Effector memory CD4-positive, alpha-beta T cell (primary cell): ENCODE results near the gene WDR59.
"Not testable (repeated sequence)": the region's sequence is repeated elsewhere in the genome, so short reads cannot be mapped to it uniquely, and the experiment has no call there.

Experiments used
- DNase-seq, 3 donors: peaks; one replicate each; pipeline ENCODE4 v3.0.0-alpha.2; 2020
- H3K27ac ChIP-seq: 2 replicates; pipeline ENCODE4 v1.7.0; 2013; ENCODE audit warnings: mild to moderate bottlenecking, low read length, moderate library complexity; ENCODE audit not compliant: insufficient read depth, poor library complexity, severe bottlenecking
- H3K27me3 ChIP-seq: replicated peaks from 2 replicates; pipeline ENCODE4 v1.7.0; 2013; ENCODE audit warnings: mild to moderate bottlenecking, low read length; ENCODE audit not compliant: insufficient read depth, control insufficient read depth, poor library complexity, severe bottlenecking
- H3K36me3 ChIP-seq: 2 replicates; pipeline ENCODE4 v1.7.0; 2013; ENCODE audit warnings: mild to moderate bottlenecking, low read length, moderate library complexity; ENCODE audit not compliant: control insufficient read depth, insufficient read depth
- H3K4me1 ChIP-seq: 2 replicates; pipeline ENCODE4 v1.7.0; 2013; ENCODE audit warnings: low read length, mild to moderate bottlenecking; ENCODE audit not compliant: control insufficient read depth, insufficient read depth, poor library complexity, severe bottlenecking
- H3K4me3 ChIP-seq: 2 replicates; pipeline ENCODE4 v1.7.0; 2013; ENCODE audit warnings: low read length, low read depth, mild to moderate bottlenecking; ENCODE audit not compliant: insufficient read depth, poor library complexity, severe bottlenecking
- H3K9me3 ChIP-seq: 2 replicates; pipeline ENCODE4 v1.7.0; 2013; ENCODE audit warnings: mild to moderate bottlenecking, low read length, moderate library complexity; ENCODE audit not compliant: control insufficient read depth

WDR59 gene

DNA sequence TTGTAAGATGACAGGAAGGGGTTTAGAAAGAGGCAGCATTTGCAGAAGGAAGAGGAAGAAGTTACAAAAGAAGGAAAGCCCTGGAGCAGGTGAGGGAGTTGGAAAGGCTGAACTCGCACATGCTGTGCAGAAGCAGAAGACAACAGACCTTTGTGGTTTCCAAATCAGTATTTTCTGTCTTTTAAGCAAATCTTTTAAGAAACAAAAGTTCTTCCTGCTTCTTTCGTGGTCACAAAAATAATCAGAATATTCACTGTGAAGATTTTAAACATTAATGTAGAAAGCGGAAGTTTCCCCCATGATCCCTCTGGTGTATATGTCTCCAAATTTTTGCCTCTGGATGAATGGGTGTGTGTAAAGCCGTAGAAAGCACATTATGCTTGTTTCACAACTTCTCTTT is 39.7 kb upstream of the WDR59 start:
- DNase-seq, result no peak
- Histone ChIP-seq H3K36me3 (no peaks in the 10 kb centered on the region), H3K4me1 (no peaks in the 10 kb centered on the region), H3K27me3 (no peaks in the 10 kb centered on the region), H3K27ac (no peak overlapping the region), H3K4me3 (no peak overlapping the region), H3K9me3 (no peaks in the 10 kb centered on the region)

DNA sequence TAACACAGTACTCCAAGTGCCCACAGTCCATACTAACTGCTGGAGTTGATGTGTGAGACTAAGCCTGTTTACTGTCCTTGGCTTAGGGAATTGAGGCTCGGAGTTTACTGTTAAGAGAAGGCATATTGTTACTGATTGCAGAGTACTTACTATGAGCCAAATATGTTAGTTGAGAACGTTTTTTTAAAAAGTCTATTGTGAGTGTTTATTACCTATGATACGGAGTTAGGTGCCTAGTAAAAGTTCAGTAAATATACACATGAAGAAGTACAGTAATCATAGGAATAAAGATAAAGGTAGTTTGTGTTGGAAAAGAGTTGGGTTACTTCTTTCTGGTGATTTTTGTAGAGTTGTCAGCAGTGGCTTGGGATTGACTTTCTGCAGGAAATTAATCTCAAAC is 39.3 kb upstream of the WDR59 start:
- H3K27me3 ChIP-seq, result no peaks in the 10 kb centered on the region
- no peaks in the 10 kb centered on the region for H3K9me3 ChIP-seq
- H3K27ac ChIP-seq, result no peak overlapping the region
- H3K36me3 ChIP-seq, result no peaks in the 10 kb centered on the region
- no peaks in the 10 kb centered on the region for H3K4me1 ChIP-seq
- no peak overlapping the region for H3K4me3 ChIP-seq
- no peak for DNase-seq

DNA sequence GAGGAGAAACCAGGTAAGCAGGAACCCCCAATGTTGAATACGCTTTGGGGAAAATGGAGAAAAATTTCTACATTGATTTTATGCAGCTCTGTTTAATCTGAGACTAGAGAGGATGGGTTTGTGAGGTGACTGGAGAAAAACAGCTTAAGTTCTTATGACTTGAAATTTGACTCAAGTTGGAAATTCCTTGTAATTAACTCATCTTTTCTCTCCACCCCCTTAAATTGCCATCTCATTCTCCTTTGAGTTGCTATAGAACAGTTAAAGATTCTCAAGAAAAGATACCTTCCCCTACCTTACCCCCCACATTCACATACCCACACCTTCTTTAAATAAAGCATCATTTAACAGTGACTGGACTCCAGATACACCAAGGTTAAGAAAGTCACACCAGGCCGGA is 38.1 kb upstream of the WDR59 start:
- Histone ChIP-seq H3K4me1 (no peaks in the 10 kb centered on the region), H3K4me3 (no peak overlapping the region)
- no peak for DNase-seq

DNA sequence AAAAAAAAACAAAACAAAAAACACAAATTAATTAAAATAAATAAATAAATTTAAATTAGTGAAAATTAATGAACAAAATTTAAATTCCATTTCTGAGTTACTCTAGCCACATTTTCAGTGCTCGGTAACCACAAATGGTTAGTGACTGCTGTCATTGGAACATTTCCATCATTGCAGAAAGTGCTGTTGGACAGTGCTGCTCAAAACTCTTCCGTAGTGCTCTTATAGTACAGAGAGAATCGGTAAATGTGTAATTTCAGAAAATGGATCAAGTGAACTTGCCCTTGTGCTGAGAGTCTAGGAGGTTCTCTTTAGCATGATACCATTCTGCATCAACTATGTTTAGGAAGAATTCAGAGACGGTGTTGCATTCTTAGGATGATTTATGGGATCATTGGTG is 37.6 kb upstream of the WDR59 start:
- no peak overlapping the region for H3K4me3 ChIP-seq
- no peaks in the 10 kb centered on the region for H3K4me1 ChIP-seq
- no peaks in the 10 kb centered on the region for H3K27me3 ChIP-seq
- H3K27ac ChIP-seq, result no peak overlapping the region
- H3K36me3 ChIP-seq, result no peaks in the 10 kb centered on the region
- H3K9me3 ChIP-seq, result no peaks in the 10 kb centered on the region
- no peak for DNase-seq

More for the DNA sequence above, 38.1 kb upstream of the WDR59 start:
- no peaks in the 10 kb centered on the region for H3K27me3 ChIP-seq
- H3K36me3 ChIP-seq, result no peaks in the 10 kb centered on the region
- H3K27ac ChIP-seq, result no peak overlapping the region
- H3K9me3 ChIP-seq, result no peaks in the 10 kb centered on the region

DNA sequence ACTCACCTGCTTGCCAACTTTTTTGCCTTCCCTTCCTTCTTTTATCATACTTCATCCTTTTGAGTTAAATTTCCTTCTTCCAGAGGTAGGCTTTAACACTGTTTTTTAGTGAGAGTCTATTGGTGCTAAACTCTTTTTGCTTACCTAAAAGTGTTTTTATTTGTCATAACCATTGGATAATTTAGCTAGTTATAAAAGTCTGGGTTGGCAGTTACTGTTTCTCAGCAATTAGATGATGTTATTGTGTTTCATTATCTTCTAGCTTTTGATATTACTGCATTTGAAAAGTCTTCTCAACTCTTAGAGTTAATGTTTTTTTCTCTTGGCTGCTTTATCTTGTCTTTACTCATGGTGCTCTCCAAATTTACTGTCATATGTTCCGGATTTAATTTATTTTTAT is 36.5 kb upstream of the WDR59 start:
- Histone ChIP-seq H3K27ac (no peak overlapping the region), H3K9me3 (no peaks in the 10 kb centered on the region)
- DNase-seq, result no peak

DNA sequence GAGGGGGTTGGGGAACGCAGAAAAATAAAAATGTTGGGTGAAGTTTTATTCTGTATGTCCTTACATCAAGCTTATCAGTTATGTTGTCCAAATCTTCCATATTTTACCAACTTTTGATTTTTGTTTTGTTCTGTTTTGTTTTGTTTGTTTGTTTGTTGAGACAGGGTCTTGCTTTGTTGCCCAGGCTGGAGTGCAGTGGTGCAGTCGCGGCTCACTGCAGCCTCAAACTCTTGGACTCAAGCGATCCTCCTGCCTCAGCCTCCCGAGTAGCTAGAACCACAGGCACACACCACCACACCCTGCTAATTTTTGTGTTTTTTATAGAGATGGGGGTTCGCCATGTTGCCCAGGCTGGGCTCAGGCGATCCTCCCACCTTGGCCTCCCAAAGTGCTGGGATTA is 34.7 kb upstream of the WDR59 start:
- Histone ChIP-seq H3K9me3 (no peaks in the 10 kb centered on the region), H3K27me3 (no peaks in the 10 kb centered on the region), H3K4me1 (no peaks in the 10 kb centered on the region), H3K4me3 (no peak overlapping the region), H3K27ac (no peak overlapping the region), H3K36me3 (no peaks in the 10 kb centered on the region)
- no peak for DNase-seq

More for the DNA sequence above, 36.5 kb upstream of the WDR59 start:
- Histone ChIP-seq H3K36me3 (no peaks in the 10 kb centered on the region), H3K4me3 (no peak overlapping the region), H3K27me3 (no peaks in the 10 kb centered on the region), H3K4me1 (no peaks in the 10 kb centered on the region)

DNA sequence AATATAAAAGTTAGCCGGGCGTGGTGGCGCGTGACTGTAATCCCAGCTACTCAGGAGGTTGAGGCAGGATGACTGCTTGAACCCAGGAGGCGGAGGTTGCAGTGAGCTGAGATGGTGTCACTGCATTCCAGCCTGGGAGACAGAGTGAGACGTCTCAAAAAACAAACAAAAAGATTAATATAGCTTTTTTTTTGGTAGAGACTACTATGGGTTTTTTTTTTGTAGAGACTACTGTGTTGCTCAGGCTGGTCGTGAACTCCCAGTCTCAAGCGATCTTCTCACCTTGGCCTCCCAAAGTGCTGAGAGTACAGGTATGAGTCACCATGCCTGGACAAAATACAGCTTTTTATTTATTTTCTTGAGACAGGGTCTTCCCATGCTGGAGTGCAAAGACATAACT is 34.1 kb upstream of the WDR59 start:
- H3K4me3 ChIP-seq, result no peak overlapping the region
- H3K27ac ChIP-seq, result no peak overlapping the region

DNA sequence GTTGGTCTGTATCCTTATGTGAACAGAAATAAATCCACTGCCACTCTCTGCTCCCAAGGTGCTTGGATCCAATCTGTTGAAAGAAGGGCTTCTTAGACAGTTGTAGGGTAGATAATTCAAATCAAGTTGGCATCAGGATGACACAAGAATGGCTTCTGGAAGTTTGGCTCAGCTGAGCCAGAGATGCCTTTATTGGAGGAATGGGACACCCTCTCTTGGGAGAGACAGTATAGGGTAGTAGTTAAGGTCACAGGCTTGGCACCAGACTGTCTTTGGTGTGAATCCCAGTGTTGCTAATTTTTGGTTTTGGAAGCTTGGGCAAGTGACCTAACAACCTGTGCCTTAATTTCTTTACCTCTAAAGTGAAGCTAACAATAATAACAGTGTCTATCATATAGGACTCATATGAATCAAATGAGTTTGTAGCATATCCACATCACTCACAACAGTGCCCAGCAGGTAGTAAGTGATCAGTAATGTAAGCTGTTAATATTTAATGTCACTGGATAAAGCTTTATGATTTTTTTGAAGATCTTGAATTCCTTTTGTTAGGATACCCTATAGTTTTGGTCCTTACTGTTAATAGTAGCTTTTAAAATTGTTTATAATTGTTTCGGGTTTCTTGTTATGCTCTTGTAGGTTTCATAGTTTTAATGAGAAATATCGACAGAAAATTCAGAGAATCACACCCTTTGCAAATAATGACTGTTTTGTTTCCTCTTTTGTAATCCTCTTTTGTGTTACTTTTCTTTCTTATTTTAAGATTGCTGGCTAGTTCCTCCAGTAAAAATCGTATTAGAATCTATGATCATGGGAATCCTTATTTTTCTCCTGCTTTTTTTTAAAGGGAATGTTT is 33.0 kb upstream of the WDR59 start:
- no peak for DNase-seq

More for the DNA sequence above, 34.1 kb upstream of the WDR59 start:
- Histone ChIP-seq H3K9me3 (no peaks in the 10 kb centered on the region), H3K36me3 (no peaks in the 10 kb centered on the region), H3K4me1 (no peaks in the 10 kb centered on the region), H3K27me3 (no peaks in the 10 kb centered on the region)
- DNase-seq, result no peak

DNA sequence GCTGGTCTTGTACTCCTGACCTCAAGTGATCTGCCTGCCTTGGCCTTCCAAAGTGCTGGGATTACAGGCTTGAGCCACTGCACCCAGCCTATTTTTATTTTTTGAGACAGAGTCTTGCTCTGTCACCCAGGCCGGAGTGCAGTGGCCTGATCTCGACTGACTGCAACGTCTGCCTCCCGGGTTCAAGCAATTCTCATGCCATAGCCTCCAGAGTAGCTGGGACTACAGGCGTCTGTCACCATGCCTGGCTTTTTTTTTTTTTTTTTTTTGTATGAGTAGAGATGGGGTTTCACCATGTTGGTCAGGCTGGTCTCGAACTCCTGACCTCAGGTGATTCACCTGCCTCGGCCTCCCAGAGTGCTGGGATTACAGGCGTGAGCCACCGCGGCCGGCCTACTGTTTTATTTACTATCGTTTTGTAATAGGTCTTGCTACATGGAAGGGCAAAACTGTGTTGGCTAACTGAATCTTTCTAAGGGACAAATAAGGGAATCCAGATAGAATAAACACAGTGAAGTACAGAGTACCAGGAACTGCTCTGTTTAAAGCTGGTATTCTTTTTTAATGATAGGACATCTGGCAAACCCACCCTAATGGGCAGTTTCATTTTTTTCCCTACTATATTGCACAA is 31.6 kb upstream of the WDR59 start:
- not testable (repeated sequence) for H3K4me1 ChIP-seq, H3K27me3 ChIP-seq, H3K9me3 ChIP-seq, DNase-seq, H3K27ac ChIP-seq, H3K4me3 ChIP-seq, H3K36me3 ChIP-seq

More for the DNA sequence above, 33.0 kb upstream of the WDR59 start:
- Histone ChIP-seq H3K27ac (no peak overlapping the region), H3K27me3 (no peaks in the 10 kb centered on the region), H3K4me1 (peaks cover 3% of the 10 kb centered on the region), H3K36me3 (no peaks in the 10 kb centered on the region), H3K4me3 (no peak overlapping the region), H3K9me3 (no peaks in the 10 kb centered on the region)

DNA sequence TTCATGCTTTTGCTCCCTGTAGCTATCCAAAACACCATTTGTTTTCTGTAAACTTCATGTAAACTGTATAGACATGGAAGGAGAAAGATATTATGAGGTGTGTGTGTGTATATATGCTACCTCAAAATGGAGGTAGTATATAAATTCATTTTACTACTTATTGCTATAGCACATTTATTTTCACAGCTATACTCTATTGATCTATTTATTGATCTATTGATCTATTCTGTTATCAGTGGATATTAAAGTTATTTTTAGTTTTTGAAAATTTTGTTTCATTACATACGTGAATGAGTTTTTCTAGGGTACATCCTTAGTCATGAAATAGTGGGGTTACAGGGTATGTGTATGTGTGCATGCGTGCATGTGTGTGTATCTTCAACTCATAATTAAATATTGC is 29.4 kb upstream of the WDR59 start:
- Histone ChIP-seq H3K4me1 (peaks cover 9% of the 10 kb centered on the region), H3K27ac (no peak overlapping the region), H3K36me3 (no peaks in the 10 kb centered on the region), H3K9me3 (no peaks in the 10 kb centered on the region), H3K4me3 (no peak overlapping the region), H3K27me3 (no peaks in the 10 kb centered on the region)
- no peak for DNase-seq
